OCI-LY1 (cell line): ENCODE measurements around the gene PLEKHG3.

ENCODE experiments used
- CTCF ChIP-seq: fragments of 200-600 bp; sonication (generic), shearing (Covaris generic); IDR thresholded peaks from 2 replicates; pipeline ENCODE4 v1.5.1; 2017; ENCODE audit warnings: mild to moderate bottlenecking, antibody characterized with exemption, low read length, moderate library complexity, mixed read lengths
- EZH2 ChIP-seq: fragments of 200-600 bp; sonication (generic), shearing (Covaris generic); IDR thresholded peaks from 2 replicates; pipeline ENCODE4 v1.8.0; 2017; ENCODE audit warnings: borderline replicate concordance, mixed run types, mild to moderate bottlenecking, antibody characterized with exemption, low read length, moderate library complexity, mixed read lengths

GRCh38 chr14:64696355-64696857 lies 7.8 kb upstream of the PLEKHG3 start:
- TF ChIP-seq CTCF (no peak), EZH2 (no peak)
